H1 (cell line): ENCODE data around the gene CAMTA1. TPM values are rescaled to one million over a fixed set of nuclear protein-coding genes. Genes with fewer than 3 reads are reported as not detected.

Experiments
- CBX8 ChIP-seq: fragments of 300-800, 300-1000 bp; sonication (generic); IDR thresholded peaks from 2 replicates; pipeline ENCODE4 v1.7.1; 2016; ENCODE audit warnings: low read depth, low read length, borderline replicate concordance
- CHD1 ChIP-seq: IDR thresholded peaks from 2 replicates; pipeline ENCODE4 v1.6.1; 2012; ENCODE audit warnings: low read depth, low read length, improper control_type of control experiment
- CHD2 ChIP-seq: IDR thresholded peaks from 2 replicates; pipeline ENCODE4 v1.6.1; 2012; ENCODE audit warnings: low read length, improper control_type of control experiment
- GABPA ChIP-seq: IDR thresholded peaks from 2 replicates; pipeline ENCODE4 v1.6.1; 2011; ENCODE audit warnings: mild to moderate bottlenecking, low read length, moderate library complexity, borderline replicate concordance; ENCODE audit not compliant: insufficient read depth
- KDM4A ChIP-seq: IDR thresholded peaks from one replicate; pipeline ENCODE4 v1.7.1; 2012; ENCODE audit warnings: low read depth, mild to moderate bottlenecking, moderate library complexity, low read length, inconsistent platforms; ENCODE audit not compliant: severe bottlenecking
- PHF8 ChIP-seq: fragments of 200-600 bp; sonication (generic); conservative IDR thresholded peaks from 2 replicates; pipeline ENCODE4 v1.7.1; 2012; ENCODE audit warnings: low read depth, mild to moderate bottlenecking, inconsistent platforms, low read length, moderate library complexity
- POLR2A ChIP-seq, 2 experiments: IDR thresholded peaks; 1 replicate in 1 of 2; 2 replicates in 1 of 2; pipeline ENCODE4 v1.6.1; 2011; ENCODE audit warnings: low read depth in 2 of 2, low read length in 2 of 2, mild to moderate bottlenecking in 2 of 2; ENCODE audit errors: control extremely low read depth in 1 of 2
- SAP30 ChIP-seq: fragments of 300-600 bp; sonication (generic); IDR thresholded peaks from 2 replicates; pipeline ENCODE4 v1.7.1; 2012; ENCODE audit warnings: low read length, moderate library complexity, mild to moderate bottlenecking, inconsistent platforms; ENCODE audit not compliant: insufficient read depth, insufficient replicate concordance
- SUZ12 ChIP-seq: fragments of 200-600 bp; sonication (generic); IDR thresholded peaks from 2 replicates; pipeline ENCODE4 v1.6.1; 2012; ENCODE audit warnings: mild to moderate bottlenecking, inconsistent platforms, low read length, moderate library complexity, mixed read lengths
- USF2 ChIP-seq: IDR thresholded peaks from 2 replicates; pipeline ENCODE4 v1.6.1; 2011; ENCODE audit warnings: low read length, improper control_type of control experiment
- polyA plus RNA-seq, 7 experiments: library from polyadenylated mRNA; depleted of rRNA in 3 of 7; stranded (reverse) in 5 of 7; unstranded in 2 of 7; fragments of >200 nt in 5 of 7; fragments of 200-250 nt in 2 of 7; gene quantifications; 1 replicate in 5 of 7; 2 replicates in 1 of 7; 4 replicates in 1 of 7; pipeline versions ENCODE4 v1.2.1 to v1.2.3, GENCODE V29; 2011 to 2013; ENCODE audit warnings: missing spikeins in 2 of 7, mixed read lengths in 2 of 7
- total RNA-seq: library from RNA; stranded (reverse); fragmentation: NEBNext Ultra II Directional; extraction: Animal tissue kit (Norgen Biotek cat#: 25700); gene quantifications from 2 replicates; pipeline ENCODE4 v1.2.1, GENCODE V29; 2021

Gene CAMTA1
- total and polyA plus RNA-seq, 2 of the 8 experiments (the other 6 are each of a cell fraction or from before 2014, with no cell fraction given) = 65.0 to 119 TPM

DNA sequence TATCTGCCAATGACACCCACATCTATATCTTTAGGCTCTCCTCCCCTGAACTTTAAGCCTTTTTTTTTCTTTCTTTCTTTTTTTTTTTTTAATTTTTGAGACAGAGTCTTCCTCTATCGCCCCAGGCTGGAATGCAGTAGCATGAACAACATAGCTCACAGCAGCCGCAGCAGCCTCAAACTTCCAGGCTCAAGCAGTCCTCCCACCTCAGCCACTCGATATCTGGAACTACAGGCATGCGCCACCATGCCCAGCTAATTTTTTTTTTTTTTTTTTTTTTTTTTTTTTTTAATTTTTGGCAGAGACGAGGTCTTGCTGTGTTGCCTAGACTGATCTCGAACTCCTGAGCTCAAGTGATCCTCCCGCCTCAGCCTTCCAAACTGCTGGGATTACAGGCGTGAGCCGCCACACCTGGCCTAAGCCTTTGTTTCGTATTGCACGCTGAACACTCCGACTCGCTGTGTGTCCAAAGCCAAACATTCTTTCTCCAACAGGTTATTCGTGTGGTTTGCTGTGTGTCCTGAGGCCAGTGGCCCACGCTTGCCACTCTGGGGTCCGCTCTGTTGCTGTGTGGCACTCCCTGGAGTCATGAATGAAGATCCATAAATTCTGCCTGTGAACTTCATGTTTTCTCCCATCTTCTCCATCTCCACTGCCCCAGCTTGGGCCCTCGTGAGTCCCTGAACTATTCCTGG is 119.4 kb downstream of the CAMTA1 start (continued):
- TF ChIP-seq GABPA = no peak
- TF ChIP-seq PHF8 = no peak
- TF ChIP-seq SAP30 = no peak
- TF ChIP-seq CBX8 = no peak
- TF ChIP-seq CHD1 = no peak
- TF ChIP-seq USF2 = no peak
- TF ChIP-seq CHD2 = no peak
- TF ChIP-seq KDM4A = no peak
- TF ChIP-seq POLR2A (IDR thresholded peaks at IDR 0.05; ENCODE audit: control extremely low read depth in 1 of 2, low read depth in 2 of 2, low read length in 2 of 2) = no peak
- no peak for TF ChIP-seq SUZ12
